Left ventricle myocardium superior (tissue), 1 donor: ENCODE measurements around the gene REEP1. TPM values are rescaled to one million over a fixed set of nuclear protein-coding genes. Genes with fewer than 3 reads are reported as not detected.
"Not testable (repeated sequence)": the region's sequence is repeated elsewhere in the genome, so short reads cannot be mapped to it uniquely, and the experiment has no call there.

Experiments used
- ATAC-seq: fragments of 200-7000 bp; cut with Tn5 transposase; one replicate; pipeline ENCODE4 v1.9.1; 2020; ENCODE audit warnings: mild to moderate bottlenecking, moderate library complexity
- DNase-seq: peaks from one replicate; pipeline ENCODE4 v3.0.0-alpha.2; 2020
- intact Hi-C: fragments of 100-400 bp; cut with micrococcal nuclease; formaldehyde crosslinking; loops from one replicate; pipeline ENCODE4 v1.11.0; 2022
- total RNA-seq: library from RNA; stranded (reverse); fragmentation: NEBNext Ultra II Directional; extraction: Animal tissue kit (Norgen Biotek cat#: 25700); gene quantifications from one replicate; pipeline ENCODE4 v1.2.1, GENCODE V29; 2021
- donor health status: DM: no; HTN: yes; CAD: no; lungs with severe emphysema.

Gene REEP1
- total RNA-seq, 1 donor from 2014 or later: 21.3 TPM

GRCh38 chr2:86256300-86256699 lies 81.1 kb downstream of the REEP1 start:
- intact Hi-C loops: no loop called here
- no peak for DNase-seq
- no peak for ATAC-seq

DNA sequence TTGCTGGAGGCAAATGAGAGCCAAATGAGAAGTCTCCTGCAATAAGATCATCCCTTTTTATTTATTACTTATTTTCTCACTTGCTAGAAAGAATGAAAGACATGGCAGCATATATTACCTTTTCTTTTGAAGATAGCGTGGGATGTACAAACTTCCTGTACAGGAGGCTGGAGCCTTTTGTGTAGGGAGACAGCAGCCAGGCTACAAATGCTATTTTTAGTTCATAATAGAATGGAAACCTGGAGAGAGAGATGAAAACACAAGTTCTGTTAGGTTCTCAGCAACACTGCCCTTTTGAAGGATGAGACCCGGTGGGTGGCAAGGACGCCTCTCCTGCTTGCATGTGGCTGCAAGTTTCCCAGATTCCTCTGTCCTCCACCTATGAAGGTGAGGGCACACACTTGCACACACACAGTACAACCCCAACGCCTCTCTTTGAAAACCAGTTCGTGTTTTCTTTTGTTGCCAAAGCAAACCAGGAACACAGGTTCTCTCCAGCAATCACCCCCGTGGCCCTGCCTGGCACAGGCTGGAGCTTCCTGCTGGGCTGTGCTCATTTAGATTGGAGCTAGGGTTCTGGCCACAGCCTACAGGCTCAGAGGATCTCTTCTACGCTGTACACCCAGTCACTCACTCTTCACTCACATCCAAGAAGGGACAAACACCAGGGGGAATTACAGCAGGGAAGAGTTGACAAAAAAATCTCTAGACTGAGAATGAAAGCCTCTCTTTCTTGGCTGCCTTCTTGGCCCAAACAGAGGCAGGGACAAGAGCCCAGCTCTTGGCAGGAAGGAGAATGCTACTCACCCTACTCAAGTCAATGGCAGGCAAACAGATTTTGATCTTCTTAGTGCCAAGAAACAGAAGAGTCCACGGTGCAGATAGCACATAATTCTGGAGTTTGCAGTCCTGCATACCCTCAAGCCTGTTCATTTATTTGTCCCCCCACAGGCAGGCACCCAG lies 82.6 kb downstream of the REEP1 start:
- intact Hi-C loops: no loop called here
- DNase-seq (peak; percentile 76), ATAC-seq (peak; percentile 97)

GRCh38 chr2:86253424-86253823 lies 84.0 kb downstream of the REEP1 start:
- intact Hi-C loops: no loop called here
- DNase-seq: no peak
- no peak for ATAC-seq

DNA sequence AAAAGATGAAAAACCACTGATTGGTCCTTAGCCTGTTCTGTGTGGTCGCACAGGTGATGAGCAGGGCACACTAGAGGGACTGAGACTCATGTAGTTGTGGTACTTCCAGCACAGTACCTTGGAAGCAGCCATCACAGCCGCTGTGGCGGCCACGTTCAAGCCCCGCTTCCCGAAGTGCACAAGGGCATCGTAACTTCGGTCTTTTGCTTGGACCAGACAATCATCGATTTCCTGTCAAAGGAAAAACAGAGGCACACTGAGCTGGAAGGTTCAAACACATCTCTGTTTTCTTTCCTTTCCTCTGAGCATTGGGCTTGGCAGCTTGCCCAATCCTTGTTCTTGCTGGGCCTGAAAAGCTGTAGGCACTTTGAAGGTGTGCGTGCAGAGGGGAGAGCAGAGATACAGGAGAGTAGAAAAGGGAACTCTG lies 85.6 kb downstream of the REEP1 start:
- DNase-seq (no peak), ATAC-seq (peak; percentile 9)
- intact Hi-C loops: no loop called here

- peak; percentile 27 for ATAC-seq
- intact Hi-C loops: no loop called here
Observed at GRCh38 chr2:86249579-86250391, 87.6 kb downstream of the REEP1 start.

GRCh38 chr2:86249176-86249575 lies 88.2 kb downstream of the REEP1 start:
- intact Hi-C loops: no loop called here
- no peak for DNase-seq
- no peak for ATAC-seq

More at GRCh38 chr2:86249579-86250391, 87.6 kb downstream of the REEP1 start:
- DNase-seq: no peak

DNA sequence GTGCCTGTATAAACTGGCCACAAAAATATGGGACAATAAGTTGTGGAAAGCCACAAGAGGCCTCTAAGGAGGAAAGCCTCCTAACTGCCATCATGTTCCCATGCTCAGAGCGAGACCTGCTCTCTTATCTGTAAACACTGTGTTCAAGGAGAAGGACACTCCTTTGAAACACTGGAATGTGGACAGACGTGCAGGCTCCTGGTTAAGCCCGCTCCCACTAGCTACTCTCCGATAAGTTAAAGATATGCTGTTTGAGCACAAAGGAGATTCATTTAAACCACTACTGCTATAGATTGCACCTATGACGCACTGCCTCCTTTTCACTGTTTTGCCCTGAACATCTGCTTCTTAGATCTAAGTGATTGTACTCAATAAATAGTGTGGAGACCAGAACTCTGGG lies 92.2 kb downstream of the REEP1 start:
- intact Hi-C loops, ATAC-seq, DNase-seq: not testable (repeated sequence)

DNA sequence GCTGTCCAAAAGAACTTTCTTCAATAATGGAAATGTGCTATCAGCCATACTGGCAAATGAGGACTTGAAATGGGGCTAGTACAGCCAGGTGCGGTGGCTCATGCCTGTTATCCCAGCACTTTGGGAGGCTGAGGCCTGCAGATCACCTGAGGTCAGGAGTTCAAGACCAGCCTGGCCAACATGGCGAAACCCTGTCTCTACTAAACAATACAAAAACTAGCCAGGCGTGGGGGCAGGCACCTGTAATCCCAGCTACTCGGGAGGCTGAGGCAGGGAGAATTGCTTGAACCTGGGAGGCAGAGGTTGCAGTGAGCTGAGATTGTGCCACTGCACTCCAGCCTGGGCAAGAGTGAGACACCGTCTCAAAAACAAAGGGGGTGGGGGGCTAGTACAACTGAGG lies 92.6 kb downstream of the REEP1 start:
- DNase-seq, intact Hi-C loops, ATAC-seq: not testable (repeated sequence)

- ATAC-seq: no peak
- no peak for DNase-seq
- intact Hi-C loops: no loop called here
Observed at GRCh38 chr2:86243950-86244733, 93.3 kb downstream of the REEP1 start.

DNA sequence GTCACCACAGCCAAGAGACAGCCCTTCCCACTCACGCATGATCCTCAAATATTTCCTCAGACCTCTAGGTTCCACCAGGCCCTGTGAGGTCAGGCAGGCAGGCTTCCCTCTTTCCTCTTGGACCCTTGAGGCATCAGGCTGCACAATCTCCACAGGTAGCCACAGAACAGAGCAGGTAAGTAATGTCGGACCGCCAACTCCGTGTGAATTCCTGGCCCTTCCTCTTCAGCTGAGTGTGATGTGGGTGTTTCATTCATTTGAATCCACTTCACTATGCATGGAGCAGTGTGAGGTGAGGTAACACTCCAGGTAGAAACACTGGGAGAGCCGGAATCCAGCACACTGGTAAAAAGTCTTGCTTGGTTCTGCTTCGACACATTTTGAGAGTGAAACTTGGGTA lies 94.2 kb downstream of the REEP1 start:
- DNase-seq (no peak), ATAC-seq (no peak)
- intact Hi-C loops: no loop called here

DNA sequence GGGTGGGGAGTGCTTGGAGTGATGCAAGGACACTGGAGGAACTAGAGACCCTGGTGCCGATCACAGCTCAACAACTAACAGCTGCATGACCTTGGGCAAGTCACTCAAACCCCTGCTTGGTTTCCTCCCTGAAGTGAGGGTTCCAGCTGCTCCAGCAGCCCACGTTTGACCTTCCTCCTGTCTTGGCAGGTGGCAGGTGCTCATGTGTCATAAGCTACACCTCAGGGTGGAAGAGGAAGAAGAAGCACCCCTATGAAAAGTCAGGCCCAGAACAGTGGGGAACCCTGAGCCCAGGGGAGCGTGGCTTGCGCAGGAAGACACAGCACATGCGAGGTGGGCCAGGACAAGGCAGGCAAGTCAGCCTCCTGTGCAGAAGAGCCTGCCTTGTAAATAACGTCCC lies 95.8 kb downstream of the REEP1 start:
- DNase-seq (no peak), ATAC-seq (no peak)
- intact Hi-C loops: no loop called here

- intact Hi-C loops: no loop called here
- ATAC-seq: no peak
- no peak for DNase-seq
Observed at GRCh38 chr2:86240251-86240650, 97.2 kb downstream of the REEP1 start.

- no peak for ATAC-seq
Observed at GRCh38 chr2:86239745-86240144, 97.7 kb downstream of the REEP1 start.

DNA sequence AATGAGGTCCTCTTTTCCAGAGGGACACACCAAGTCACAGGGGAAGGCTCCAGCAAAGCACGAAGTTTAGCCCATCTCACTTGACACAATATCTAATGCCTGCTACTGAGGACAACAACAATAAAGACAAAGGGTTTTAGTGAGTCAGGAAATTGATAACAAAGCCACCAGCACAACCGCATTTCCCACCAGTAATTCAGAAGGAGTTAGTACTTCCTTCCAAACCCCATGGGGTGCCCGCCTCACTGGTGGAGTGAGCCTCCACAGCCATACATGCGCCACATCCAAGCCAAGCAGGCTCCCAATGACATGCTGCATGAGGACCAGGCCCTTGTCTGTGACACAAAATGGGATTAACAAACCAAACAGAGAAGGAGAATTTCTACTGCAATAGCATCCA lies 98.1 kb downstream of the REEP1 start:
- intact Hi-C loops: no loop called here
- ATAC-seq (no peak), DNase-seq (no peak)

More at GRCh38 chr2:86239745-86240144, 97.7 kb downstream of the REEP1 start:
- no peak for DNase-seq
- intact Hi-C loops: no loop called here

DNA sequence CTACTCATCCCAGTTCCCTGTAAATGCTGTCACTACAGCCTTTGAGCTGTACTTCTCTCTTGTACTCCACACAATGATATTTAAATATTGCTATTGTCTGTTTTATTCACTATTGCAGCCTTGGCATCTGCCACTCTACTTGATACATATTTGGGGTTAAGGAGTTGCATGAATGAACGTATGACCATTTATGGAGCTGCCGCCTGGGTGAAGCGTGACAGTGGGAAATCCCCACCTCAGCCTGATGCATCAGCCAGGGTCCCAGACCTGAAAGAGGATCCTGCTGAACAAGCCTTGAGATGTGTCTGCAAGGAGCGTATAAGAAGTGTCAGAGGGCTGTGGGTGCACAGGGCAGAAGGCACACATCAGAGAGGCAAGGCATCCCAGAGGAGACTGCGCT lies 99.1 kb downstream of the REEP1 start:
- intact Hi-C loops: no loop called here
- DNase-seq (no peak), ATAC-seq (no peak)

DNA sequence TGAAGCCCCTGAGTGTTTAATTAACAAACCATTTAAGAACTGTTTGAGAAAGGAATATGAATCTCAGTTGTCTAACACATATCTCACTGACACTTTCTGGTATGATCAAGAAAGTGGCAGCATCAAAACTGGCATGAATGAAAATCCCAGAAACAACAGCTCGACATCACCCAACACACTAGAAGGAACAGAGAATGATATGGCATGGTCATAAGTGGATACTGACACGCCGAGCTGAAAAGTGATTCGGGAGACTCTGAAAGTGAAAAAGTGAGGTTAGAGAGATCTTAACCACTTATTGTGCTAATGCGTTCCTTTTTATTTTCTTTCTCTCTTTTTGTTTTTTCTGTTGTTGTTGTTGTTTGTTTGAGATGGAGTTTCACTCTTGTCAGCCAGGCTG lies 100.3 kb downstream of the REEP1 start:
- ATAC-seq (no peak), DNase-seq (no peak)
- intact Hi-C loops: no loop called here

DNA sequence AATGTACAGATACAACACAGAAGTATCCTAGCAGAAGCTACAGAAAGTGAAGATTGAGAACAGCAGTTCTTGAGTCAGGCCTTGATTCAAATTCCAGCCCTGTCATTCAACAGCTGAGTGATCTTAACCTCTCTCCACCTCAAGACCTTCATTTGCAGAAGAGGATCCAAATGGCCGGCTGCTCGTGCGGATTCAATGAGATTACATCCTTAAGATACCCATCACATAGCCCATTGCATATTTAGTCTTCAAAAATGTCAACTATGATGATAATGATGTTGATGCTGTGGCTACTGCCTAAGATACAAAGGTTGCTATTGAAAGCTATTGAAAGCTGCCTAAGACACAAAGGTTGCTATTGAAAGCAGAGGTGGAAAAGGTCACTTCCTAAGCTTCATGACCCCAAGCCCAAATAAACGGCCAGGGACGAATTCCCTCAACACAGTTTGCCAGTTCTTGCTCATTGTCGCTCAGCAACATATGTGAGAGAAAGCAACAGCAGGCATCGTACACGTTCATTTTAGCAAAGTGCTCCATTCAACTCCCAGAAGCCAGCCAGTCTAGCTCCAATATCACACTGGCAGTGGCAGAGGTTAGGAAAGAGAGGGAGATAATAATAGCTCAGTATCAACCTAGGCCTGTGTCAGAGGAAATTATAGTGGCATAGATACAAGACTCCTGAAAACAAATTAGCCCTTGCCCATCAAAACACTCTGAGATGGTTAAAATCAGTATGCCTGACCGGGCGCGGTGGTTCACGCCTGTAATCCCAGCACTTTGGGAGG lies 102.0 kb downstream of the REEP1 start:
- intact Hi-C loops: no loop called here
- ATAC-seq: peak; percentile 95
- no peak for DNase-seq

DNA sequence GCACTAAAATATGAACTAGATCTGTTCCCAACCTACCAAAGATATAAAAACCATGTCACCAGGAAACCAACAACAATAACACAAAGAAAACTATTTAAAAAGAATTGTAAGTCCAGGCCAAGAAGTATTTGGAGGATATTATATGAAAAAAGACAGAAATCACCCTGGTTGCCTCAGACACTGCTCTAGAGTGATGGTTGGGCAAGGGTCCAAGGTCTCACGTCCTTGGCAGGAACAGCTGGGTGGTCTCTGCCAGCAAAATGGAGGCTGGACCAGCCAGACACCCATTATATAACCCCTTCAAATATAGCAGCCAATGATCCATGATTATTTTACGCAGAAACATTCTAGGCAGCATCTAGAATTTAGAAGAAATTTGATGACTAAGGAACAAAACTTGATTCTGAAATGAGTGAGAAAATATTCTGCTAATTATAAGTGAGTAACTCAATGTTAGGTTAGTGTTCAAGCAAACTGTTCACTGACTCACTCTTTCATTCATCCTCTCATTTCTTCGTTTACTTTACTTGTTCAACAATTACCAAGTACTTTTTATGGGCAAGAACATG lies 102.8 kb downstream of the REEP1 start:
- intact Hi-C loops: no loop called here
- ATAC-seq: peak; percentile 17
- no peak for DNase-seq
